ENCODE measurements around the gene COX7B.

DNA sequence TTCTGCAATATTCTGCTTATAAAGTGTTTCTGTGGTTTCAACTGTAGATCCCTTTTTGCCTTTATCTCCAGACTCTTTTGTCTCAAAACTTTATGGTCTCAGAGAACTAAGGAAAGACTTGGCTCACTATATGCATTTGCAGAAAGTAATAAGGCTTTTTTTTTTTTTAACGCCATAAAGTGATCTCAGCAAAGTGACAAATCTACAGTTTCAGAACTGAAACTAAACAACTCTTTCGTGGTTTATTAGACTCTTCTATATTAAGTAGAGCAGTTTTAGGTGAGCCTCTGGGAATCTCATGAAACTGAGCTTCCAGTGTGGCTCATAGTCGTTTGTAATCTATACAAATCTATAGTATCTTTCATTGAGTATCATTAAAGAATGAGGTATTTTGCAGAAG is 26.5 kb downstream of the COX7B start:
- TF ChIP-seq, protein P1, sequence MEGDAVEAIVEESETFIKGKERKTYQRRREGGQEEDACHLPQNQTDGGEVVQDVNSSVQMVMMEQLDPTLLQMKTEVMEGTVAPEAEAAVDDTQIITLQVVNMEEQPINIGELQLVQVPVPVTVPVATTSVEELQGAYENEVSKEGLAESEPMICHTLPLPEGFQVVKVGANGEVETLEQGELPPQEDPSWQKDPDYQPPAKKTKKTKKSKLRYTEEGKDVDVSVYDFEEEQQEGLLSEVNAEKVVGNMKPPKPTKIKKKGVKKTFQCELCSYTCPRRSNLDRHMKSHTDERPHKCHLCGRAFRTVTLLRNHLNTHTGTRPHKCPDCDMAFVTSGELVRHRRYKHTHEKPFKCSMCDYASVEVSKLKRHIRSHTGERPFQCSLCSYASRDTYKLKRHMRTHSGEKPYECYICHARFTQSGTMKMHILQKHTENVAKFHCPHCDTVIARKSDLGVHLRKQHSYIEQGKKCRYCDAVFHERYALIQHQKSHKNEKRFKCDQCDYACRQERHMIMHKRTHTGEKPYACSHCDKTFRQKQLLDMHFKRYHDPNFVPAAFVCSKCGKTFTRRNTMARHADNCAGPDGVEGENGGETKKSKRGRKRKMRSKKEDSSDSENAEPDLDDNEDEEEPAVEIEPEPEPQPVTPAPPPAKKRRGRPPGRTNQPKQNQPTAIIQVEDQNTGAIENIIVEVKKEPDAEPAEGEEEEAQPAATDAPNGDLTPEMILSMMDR (IDR thresholded peaks at IDR 0.05), result no peak
- no peak for TF ChIP-seq EP300 (IDR thresholded peaks at IDR 0.05)
